ENCODE measurements around the gene C19orf67. TPM values are rescaled to one million over a fixed set of nuclear protein-coding genes. Genes with fewer than 3 reads are reported as not detected.

The C19orf67 gene
- total RNA-seq, 1 experiment from 2014 or later = 0.39 TPM

DNA sequence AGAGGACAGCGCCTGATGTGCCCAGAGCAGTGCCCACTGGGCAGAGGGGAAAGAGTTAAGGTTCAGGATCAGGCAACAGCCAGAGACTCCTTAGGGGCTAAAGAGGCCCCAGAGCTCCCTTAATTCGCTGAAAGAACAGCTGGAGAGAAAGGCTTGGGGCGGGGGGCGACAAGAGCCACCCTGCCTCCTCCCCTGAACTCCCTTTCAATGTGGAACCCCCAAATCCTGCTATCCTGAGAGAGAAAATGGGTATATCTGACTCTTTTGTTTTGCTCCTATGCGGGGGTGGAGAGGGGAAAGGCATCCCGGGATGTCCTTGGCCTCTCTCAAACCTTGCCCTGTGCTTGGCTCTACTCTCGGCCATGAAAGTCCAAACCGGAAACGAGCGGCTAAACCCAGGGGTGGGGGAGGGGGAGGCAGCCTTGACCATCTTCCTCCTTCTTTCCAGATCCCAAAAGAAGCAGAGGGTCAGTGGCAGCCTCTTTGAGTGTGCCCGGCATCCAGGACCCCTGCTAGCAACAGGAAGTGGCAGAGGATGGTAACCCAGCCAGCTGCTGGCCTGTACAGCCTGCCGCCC, 27.3 kb upstream of the C19orf67 start:
- H3K27me3 Mint-ChIP-seq (ENCODE audit: low read depth) = peaks cover 2% of the 10 kb centered on the region; the same call in 1 of the 2 replicates
- DNase-seq = no peak
- Histone ChIP-seq H3K18ac (ENCODE audit: insufficient read length, low read depth, low read length) (peak overlapping the region; percentile 63), H3K79me1 (ENCODE audit: insufficient read depth, low read depth, low read length, poor library complexity, severe bottlenecking) (no peaks in the 10 kb centered on the region), H2BK20ac (ENCODE audit: low read depth, low read length, poor library complexity, severe bottlenecking) (peak overlapping the region; percentile 99), H3K27ac (ENCODE audit: insufficient read length, low read depth, low read length) (no peak overlapping the region), H4K20me1 (ENCODE audit: control insufficient read depth, insufficient read depth, insufficient read length) (no peaks in the 10 kb centered on the region), H4K5ac (ENCODE audit: insufficient read length, low read depth, low read length) (no peak overlapping the region), H3K27me3 (ENCODE audit: insufficient read depth, low read length) (no peaks in the 10 kb centered on the region; the same call in 1 of the 2 replicates), H2BK15ac (ENCODE audit: low read depth, low read length) (0 out of 2 replicates have a peak overlapping the region, but pooled peaks have one; percentile 37), H3K4me1 (ENCODE audit: insufficient read depth, low read length) (peaks cover 9% of the 10 kb centered on the region; the same call in 1 of the 2 replicates), H3K23me2 (ENCODE audit: insufficient read length, low read depth, low read length, poor library complexity, severe bottlenecking) (peaks cover 9% of the 10 kb centered on the region), H2AK5ac (ENCODE audit: insufficient read length, low read length) (no peak overlapping the region), H2AFZ (ENCODE audit: low read length) (no peak overlapping the region), H3K56ac (ENCODE audit: insufficient read length, low read depth, low read length) (no peak overlapping the region), H2BK5ac (ENCODE audit: insufficient read length, low read length) (no peak overlapping the region), H3K23ac (ENCODE audit: insufficient read length, low read depth, low read length) (no peak overlapping the region), H3K79me2 (ENCODE audit: insufficient read depth, low read length) (peaks cover 2% of the 10 kb centered on the region; the same call in 1 of the 2 replicates), H4K8ac (replicated peaks; ENCODE audit: insufficient read length, low read depth, low read length) (no peak overlapping the region), H3K4me2 (ENCODE audit: insufficient read depth, insufficient read length, low read length) (no peak overlapping the region), H3K9me3 (ENCODE audit: control insufficient read depth, low read depth, low read length) (no peaks in the 10 kb centered on the region), H3T11ph (ENCODE audit: low read length) (no peak overlapping the region), H3K9ac (ENCODE audit: extremely low read depth, insufficient read length, low read length) (no peak overlapping the region), H3K4ac (ENCODE audit: low read depth, low read length) (no peak overlapping the region), H2BK120ac (ENCODE audit: low read depth, low read length, poor library complexity, severe bottlenecking) (peak overlapping the region; percentile 38), H4K91ac (ENCODE audit: insufficient read length, low read depth, low read length) (no peak overlapping the region), H2BK12ac (ENCODE audit: insufficient read length, low read depth, low read length) (peak overlapping the region; percentile 75), H3K14ac (ENCODE audit: insufficient read depth, low read length) (peak overlapping the region; percentile 50)
- no peaks in the 10 kb centered on the region for H3K9me3 Mint-ChIP-seq
- peak overlapping the region; percentile 61 to 86 (median 79); a peak in 4 of 7 replicates for H3K27ac Mint-ChIP-seq
- H3K4me3 Mint-ChIP-seq = peak overlapping the region in 1 of 2 experiments; percentile 40; a peak in 2 of 5 replicates
- WGBS (ENCODE audit: extremely low coverage, insufficient read length, low lambda C conversion rate) = no CpG with 5 or more reads among the region's 12 CpGs
- TF ChIP-seq CTCF (conservative IDR thresholded peaks at IDR 0.05) = no peak
- H3K4me1 Mint-ChIP-seq = peaks cover 31 to 34% of the 10 kb centered on the region in 2 experiments
- no peaks in the 10 kb centered on the region; a peak in 1 of 7 replicates for H3K36me3 Mint-ChIP-seq (ENCODE audit: insufficient read depth in 1 of 3, low read depth in 3 of 3)

Data from H9 (cell line).